ENCODE data around the gene CAMKK2. TPM values are rescaled to one million over a fixed set of nuclear protein-coding genes. Genes with fewer than 3 reads are reported as not detected.

CAMKK2 gene
- total RNA-seq, 1 donor, result 22.8 TPM

- no peak for DNase-seq (ENCODE audit: insufficient read length, low spot score, missing footprints)
- H3K27me3 ChIP-seq (ENCODE audit: insufficient read depth, low read length), result no peaks in the 10 kb centered on the region
- H2AFZ ChIP-seq (ENCODE audit: low read length), result no peak overlapping the region
- H3K36me3 ChIP-seq (ENCODE audit: insufficient read depth, low read length), result peaks cover 17% of the 10 kb centered on the region
- H3K27ac ChIP-seq (ENCODE audit: low read depth, low read length), result no peak overlapping the region
- H3K4me1 ChIP-seq (ENCODE audit: insufficient read depth, low read length), result peaks cover 6% of the 10 kb centered on the region
- no peaks in the 10 kb centered on the region for H3K9me3 ChIP-seq (ENCODE audit: low read depth, low read length)
- H3K4me2 ChIP-seq (ENCODE audit: insufficient read depth, low read length), result no peak overlapping the region
- TF ChIP-seq CTCF (IDR thresholded peaks at IDR 0.05; ENCODE audit: extremely low read depth, low read depth, low read length), result no peak
- H4K20me1 ChIP-seq (ENCODE audit: insufficient read depth, low read length), result no peaks in the 10 kb centered on the region
- H3K79me2 ChIP-seq (ENCODE audit: insufficient read depth, low read length), result no peaks in the 10 kb centered on the region
- H3K4me3 ChIP-seq (ENCODE audit: insufficient read depth, low read length), result no peak overlapping the region
Observed at GRCh38 chr12:121239351-121240061, 57.0 kb downstream of the CAMKK2 start.

GRCh38 chr12:121238604-121239350, 57.7 kb downstream of the CAMKK2 start:
- Histone ChIP-seq H3K4me3 (ENCODE audit: insufficient read depth, low read length) (no peak overlapping the region), H2AFZ (ENCODE audit: low read length) (no peak overlapping the region), H3K4me2 (ENCODE audit: insufficient read depth, low read length) (no peak overlapping the region), H3K4me1 (ENCODE audit: insufficient read depth, low read length) (peaks cover 6% of the 10 kb centered on the region), H3K9me3 (ENCODE audit: low read depth, low read length) (no peaks in the 10 kb centered on the region), H3K27me3 (ENCODE audit: insufficient read depth, low read length) (no peaks in the 10 kb centered on the region), H3K79me2 (ENCODE audit: insufficient read depth, low read length) (no peaks in the 10 kb centered on the region), H3K27ac (ENCODE audit: low read depth, low read length) (no peak overlapping the region), H4K20me1 (ENCODE audit: insufficient read depth, low read length) (no peaks in the 10 kb centered on the region), H3K36me3 (ENCODE audit: insufficient read depth, low read length) (peaks cover 17% of the 10 kb centered on the region)
- TF ChIP-seq CTCF (IDR thresholded peaks at IDR 0.05; ENCODE audit: extremely low read depth, low read depth, low read length), result no peak
- DNase-seq (ENCODE audit: insufficient read length, low spot score, missing footprints), result peak; percentile 56

- Histone ChIP-seq H3K27me3 (ENCODE audit: insufficient read depth, low read length) (no peaks in the 10 kb centered on the region), H2AFZ (ENCODE audit: low read length) (no peak overlapping the region)
- no peak for TF ChIP-seq CTCF (IDR thresholded peaks at IDR 0.05; ENCODE audit: extremely low read depth, low read depth, low read length)
Observed at GRCh38 chr12:121238086-121238485, 58.4 kb downstream of the CAMKK2 start.

GRCh38 chr12:121237415-121237814, 59.1 kb downstream of the CAMKK2 start:
- no peak overlapping the region for H3K4me3 ChIP-seq (ENCODE audit: insufficient read depth, low read length)
- H3K27ac ChIP-seq (ENCODE audit: low read depth, low read length), result no peak overlapping the region
- no peak overlapping the region for H3K4me2 ChIP-seq (ENCODE audit: insufficient read depth, low read length)
- no peak for TF ChIP-seq CTCF (IDR thresholded peaks at IDR 0.05; ENCODE audit: extremely low read depth, low read depth, low read length)
- peaks cover 6% of the 10 kb centered on the region for H3K4me1 ChIP-seq (ENCODE audit: insufficient read depth, low read length)
- peaks cover 17% of the 10 kb centered on the region for H3K36me3 ChIP-seq (ENCODE audit: insufficient read depth, low read length)
- no peak overlapping the region for H2AFZ ChIP-seq (ENCODE audit: low read length)
- no peaks in the 10 kb centered on the region for H3K9me3 ChIP-seq (ENCODE audit: low read depth, low read length)
- no peaks in the 10 kb centered on the region for H4K20me1 ChIP-seq (ENCODE audit: insufficient read depth, low read length)
- H3K79me2 ChIP-seq (ENCODE audit: insufficient read depth, low read length), result no peaks in the 10 kb centered on the region
- no peaks in the 10 kb centered on the region for H3K27me3 ChIP-seq (ENCODE audit: insufficient read depth, low read length)
- DNase-seq (ENCODE audit: insufficient read length, low spot score, missing footprints), result peak; percentile 58

More at GRCh38 chr12:121238086-121238485, 58.4 kb downstream of the CAMKK2 start:
- Histone ChIP-seq H3K27ac (ENCODE audit: low read depth, low read length) (no peak overlapping the region), H3K79me2 (ENCODE audit: insufficient read depth, low read length) (no peaks in the 10 kb centered on the region), H4K20me1 (ENCODE audit: insufficient read depth, low read length) (no peaks in the 10 kb centered on the region), H3K4me3 (ENCODE audit: insufficient read depth, low read length) (no peak overlapping the region), H3K4me1 (ENCODE audit: insufficient read depth, low read length) (peaks cover 6% of the 10 kb centered on the region), H3K4me2 (ENCODE audit: insufficient read depth, low read length) (no peak overlapping the region), H3K9me3 (ENCODE audit: low read depth, low read length) (no peaks in the 10 kb centered on the region), H3K36me3 (ENCODE audit: insufficient read depth, low read length) (peaks cover 17% of the 10 kb centered on the region)
- DNase-seq (ENCODE audit: insufficient read length, low spot score, missing footprints), result peak; percentile 59
